Vagina (tissue), 2 donors: ENCODE measurements around the gene PCSK5. TPM values are rescaled to one million over a fixed set of nuclear protein-coding genes. Genes with fewer than 3 reads are reported as not detected.

Experiments used
- DNase-seq, 2 donors: peaks; one replicate each; pipeline ENCODE4 v3.0.0-alpha.2; 2017; ENCODE audit errors: extremely low spot score in 2 of 2
- H3K27ac ChIP-seq: fragments of 200-600 bp; sonication (generic); one replicate; pipeline ENCODE4 v1.5.1; 2019
- H3K27me3 ChIP-seq: fragments of 200-600 bp; sonication (generic); one replicate; pipeline ENCODE4 v1.5.1; 2019
- H3K36me3 ChIP-seq, 2 donors: fragments of 200-600 bp; sonication (generic); one replicate each; pipeline ENCODE4 v1.5.1; 2017 to 2019
- H3K4me1 ChIP-seq: fragments of 200-600 bp; sonication (generic); one replicate; pipeline ENCODE4 v1.5.1; 2019
- H3K4me3 ChIP-seq, 2 donors: fragments of 200-600 bp; sonication (generic); 1 replicate in 1 of 2; 2 replicates in 1 of 2; pipeline ENCODE4 v1.5.1; 2016 to 2019
- H3K9me3 ChIP-seq: fragments of 200-600 bp; sonication (generic); one replicate; pipeline ENCODE4 v1.5.1; 2019
- CTCF ChIP-seq, 3 experiments: fragments of 450-650 bp in 2 of 3; fragments of 200-600 bp in 1 of 3; sonication (generic) in 1 of 3; IDR thresholded peaks; one replicate each; pipeline ENCODE4 v1.5.1; 2017 to 2019; ENCODE audit warnings: antibody characterized with exemption in 3 of 3, mild to moderate bottlenecking in 2 of 3, moderate library complexity in 2 of 3
- POLR2A ChIP-seq, 2 donors: fragments of 450-650 bp; IDR thresholded peaks; one replicate each; pipeline ENCODE4 v1.6.1; 2017; ENCODE audit warnings: antibody characterized with exemption in 2 of 2, mild to moderate bottlenecking in 2 of 2, moderate library complexity in 2 of 2
- POLR2AphosphoS5 ChIP-seq, 2 donors: sonication (generic); formaldehyde crosslinking; IDR thresholded peaks; one replicate each; pipeline ENCODE4 v1.9.0; 2017; ENCODE audit warnings: antibody characterized with exemption in 2 of 2, mild to moderate bottlenecking in 2 of 2, low read depth in 1 of 2; ENCODE audit not compliant: insufficient read depth in 1 of 2
- intact Hi-C: fragments of 100-400 bp; cut with DNase I; formaldehyde crosslinking; loops from one replicate; pipeline ENCODE4 v1.15.1; 2023
- total RNA-seq: library from RNA; depleted of rRNA; stranded (reverse); fragments of >200 nt; gene quantifications from one replicate; pipeline ENCODE4 v1.2.3, GENCODE V29; 2016

The PCSK5 gene
- total RNA-seq, 1 donor from 2014 or later, result 22.6 TPM

- TF ChIP-seq CTCF (IDR thresholded peaks at IDR 0.05), result no peak
- Histone ChIP-seq H3K4me3 (no peak overlapping the region), H3K4me1 (peaks cover 10% of the 10 kb centered on the region), H3K36me3 (no peaks in the 10 kb centered on the region), H3K27me3 (no peaks in the 10 kb centered on the region), H3K27ac (no peak overlapping the region), H3K9me3 (no peaks in the 10 kb centered on the region)
- no peak for DNase-seq
- intact Hi-C loops, result no loop called here
These were observed 8.7 kb upstream of the PCSK5 start for GRCh38 chr9:75881761-75882160.

GRCh38 chr9:75885652-75886051 is 4.8 kb upstream of the PCSK5 start:
- Histone ChIP-seq H3K36me3 (no peaks in the 10 kb centered on the region), H3K4me3 (no peak overlapping the region), H3K9me3 (no peaks in the 10 kb centered on the region), H3K27me3 (no peaks in the 10 kb centered on the region), H3K4me1 (peaks cover 6% of the 10 kb centered on the region), H3K27ac (no peak overlapping the region)
- TF ChIP-seq POLR2A (IDR thresholded peaks at IDR 0.05) (no peak), CTCF (IDR thresholded peaks at IDR 0.05) (no peak), POLR2AphosphoS5 (IDR thresholded peaks at IDR 0.05; ENCODE audit: insufficient read depth in 1 of 2, low read depth in 1 of 2) (no peak)
- intact Hi-C loops, result no loop called here
- no peak for DNase-seq

- no peaks in the 10 kb centered on the region for H3K36me3 ChIP-seq
- no peak for DNase-seq
- H3K27ac ChIP-seq, result peak overlapping the region; percentile 88
- no peaks in the 10 kb centered on the region for H3K27me3 ChIP-seq
- H3K9me3 ChIP-seq, result no peaks in the 10 kb centered on the region
- TF ChIP-seq POLR2AphosphoS5 (IDR thresholded peaks at IDR 0.05; ENCODE audit: insufficient read depth in 1 of 2, low read depth in 1 of 2) (no peak), CTCF (IDR thresholded peaks at IDR 0.05) (no peak), POLR2A (IDR thresholded peaks at IDR 0.05) (no peak)
- intact Hi-C loops, result no loop called here
- H3K4me3 ChIP-seq, result peak overlapping the region; percentile 57 to 65
- peaks cover 26% of the 10 kb centered on the region for H3K4me1 ChIP-seq
These were observed 896 bp upstream of the PCSK5 start for GRCh38 chr9:75889577-75889976.

- TF ChIP-seq POLR2AphosphoS5 (IDR thresholded peaks at IDR 0.05; ENCODE audit: insufficient read depth in 1 of 2, low read depth in 1 of 2) (no peak), CTCF (IDR thresholded peaks at IDR 0.05) (no peak), POLR2A (IDR thresholded peaks at IDR 0.05) (no peak)
- peak in 1 of 2 donors; percentile 89 for DNase-seq
- intact Hi-C loops, result no loop called here
These were observed 449 bp upstream of the PCSK5 start for GRCh38 chr9:75889977-75890471.

GRCh38 chr9:75891277-75891741 is 836 bp downstream of the PCSK5 start:
- peak overlapping the region; percentile 57 to 65 for H3K4me3 ChIP-seq

More at GRCh38 chr9:75889977-75890471, 449 bp upstream of the PCSK5 start:
- Histone ChIP-seq H3K4me3 (peak overlapping the region; percentile 57 to 65), H3K27me3 (no peaks in the 10 kb centered on the region), H3K27ac (peak overlapping the region; percentile 88), H3K4me1 (peaks cover 30% of the 10 kb centered on the region), H3K36me3 (no peaks in the 10 kb centered on the region), H3K9me3 (no peaks in the 10 kb centered on the region)

More at GRCh38 chr9:75891277-75891741, 836 bp downstream of the PCSK5 start:
- intact Hi-C loops, result no loop called here
- H3K36me3 ChIP-seq, result no peaks in the 10 kb centered on the region
- no peak for DNase-seq
- no peaks in the 10 kb centered on the region for H3K27me3 ChIP-seq
- no peaks in the 10 kb centered on the region for H3K9me3 ChIP-seq
- TF ChIP-seq CTCF (IDR thresholded peaks at IDR 0.05), result no peak
- peaks cover 40% of the 10 kb centered on the region for H3K4me1 ChIP-seq
- peak overlapping the region; percentile 88 for H3K27ac ChIP-seq
